GM19324 (cell line): ENCODE measurements around the gene COL27A1.
"Not testable (repeated sequence)": the region's sequence is repeated elsewhere in the genome, so short reads cannot be mapped to it uniquely, and the experiment has no call there.

Source experiments
- ATAC-seq: cut with Tn5 transposase; IDR thresholded peaks from one replicate; pipeline ENCODE4 v1.9.1; 2021; ENCODE audit warnings: mild to moderate bottlenecking, moderate library complexity; ENCODE audit not compliant: unreplicated experiment, low FRiP score

Gene COL27A1

DNA sequence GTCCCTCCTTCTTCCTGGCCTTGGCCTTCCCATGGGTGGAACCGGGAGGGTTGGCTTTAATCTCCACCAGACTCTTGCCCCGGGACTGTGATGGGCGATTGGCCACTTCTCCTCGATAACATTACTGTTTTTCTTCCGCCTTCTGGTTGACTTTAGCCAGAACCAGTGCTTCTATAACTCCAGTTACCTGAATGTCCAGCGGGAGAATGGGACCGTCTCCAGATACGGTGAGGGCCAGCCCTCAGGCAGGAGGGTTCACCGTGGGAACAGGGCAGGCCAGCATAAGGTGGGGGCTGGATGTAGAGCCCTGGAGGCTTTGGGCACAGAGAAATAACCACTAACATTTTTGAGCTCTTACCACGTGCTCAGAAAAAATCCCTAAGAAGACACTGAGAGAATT is 175.3 kb downstream of the COL27A1 start:
- no peak for ATAC-seq

DNA sequence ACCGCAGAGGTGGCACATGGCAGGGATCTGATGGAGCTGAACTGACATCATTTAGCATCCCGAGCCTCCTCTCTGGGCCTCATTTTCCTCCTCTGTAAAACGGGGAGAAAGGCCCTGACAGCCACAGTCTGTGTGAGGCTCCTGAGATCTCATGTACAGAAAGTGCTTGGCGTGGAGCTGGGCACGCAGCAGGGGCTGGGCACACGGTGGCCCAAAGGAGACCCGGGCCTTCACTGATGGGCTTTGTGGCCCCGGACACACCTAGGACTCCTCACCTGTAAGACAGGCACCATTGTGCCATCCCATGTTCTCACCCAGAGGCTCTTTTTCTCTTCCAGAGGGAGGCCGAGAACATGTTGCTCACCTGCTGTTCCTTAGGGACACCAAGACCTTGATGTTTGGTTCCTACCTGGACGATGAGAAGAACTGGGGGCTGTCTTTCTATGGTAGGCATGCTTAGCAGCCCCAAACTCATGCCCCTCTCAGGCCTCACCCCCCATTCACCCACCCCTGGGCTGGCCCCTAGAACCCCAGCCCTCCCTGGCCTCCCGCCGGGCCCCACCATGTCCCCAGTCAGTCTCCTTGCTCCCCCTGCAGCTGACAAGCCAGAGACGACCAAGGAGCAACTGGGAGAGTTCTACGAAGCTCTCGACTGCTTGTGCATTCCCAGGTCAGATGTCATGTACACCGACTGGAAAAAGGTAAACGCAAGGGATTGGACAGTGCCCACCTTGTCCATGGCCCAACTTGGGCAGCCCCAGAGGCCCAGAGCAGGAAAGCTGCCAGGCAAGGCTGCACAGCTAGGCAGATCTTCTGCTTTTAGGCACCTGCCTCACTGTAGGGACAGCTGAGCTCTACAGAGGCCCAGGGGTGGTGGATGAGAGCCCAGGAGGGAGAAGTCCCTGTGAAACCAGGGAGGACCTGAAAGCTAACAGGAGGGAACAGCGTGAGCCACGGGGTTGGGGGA is 176.2 kb downstream of the COL27A1 start:
- ATAC-seq, result not testable (repeated sequence)

GRCh38 chr9:114332474-114333040 is 177.2 kb downstream of the COL27A1 start:
- not testable (repeated sequence) for ATAC-seq

DNA sequence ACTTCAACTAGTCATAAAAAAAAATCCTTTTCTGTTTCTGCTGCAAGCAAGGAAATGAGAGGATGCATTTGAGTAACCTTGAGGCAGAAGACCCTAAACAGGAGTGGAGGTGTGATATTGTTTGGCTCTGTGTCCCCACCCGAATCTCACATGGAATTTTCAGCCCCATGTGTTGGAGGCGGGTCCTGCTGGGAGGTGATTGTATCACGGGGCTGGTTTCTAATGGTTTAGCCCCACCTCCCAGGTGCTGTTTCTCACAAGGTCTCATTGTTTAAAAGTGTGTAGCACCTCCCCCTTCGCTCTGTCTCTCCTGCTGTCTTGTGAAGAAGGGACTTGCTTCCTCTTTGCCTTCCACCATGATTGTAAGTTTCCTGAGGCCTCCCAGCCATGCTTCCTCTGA is 178.4 kb downstream of the COL27A1 start:
- ATAC-seq, result not testable (repeated sequence)

DNA sequence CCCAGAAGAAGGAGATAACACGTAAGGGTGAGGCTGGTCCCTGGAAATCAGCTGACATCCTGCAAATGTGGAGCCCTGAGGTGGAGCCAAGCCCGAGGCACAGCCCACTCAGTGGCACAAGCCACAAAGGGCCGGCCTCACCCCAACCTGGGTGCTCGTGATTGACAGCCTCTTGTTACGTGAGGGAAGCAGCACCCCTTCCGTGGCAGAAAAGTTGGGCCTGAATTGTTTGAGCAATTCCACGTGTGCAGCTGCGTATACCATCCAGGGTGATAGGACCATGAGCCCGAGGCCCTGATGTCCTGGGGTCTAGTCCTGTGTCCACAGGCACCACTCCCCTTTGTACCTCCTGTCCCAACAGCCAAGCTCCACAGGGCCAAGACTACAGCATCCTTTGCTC is 179.2 kb downstream of the COL27A1 start:
- ATAC-seq, result no peak

DNA sequence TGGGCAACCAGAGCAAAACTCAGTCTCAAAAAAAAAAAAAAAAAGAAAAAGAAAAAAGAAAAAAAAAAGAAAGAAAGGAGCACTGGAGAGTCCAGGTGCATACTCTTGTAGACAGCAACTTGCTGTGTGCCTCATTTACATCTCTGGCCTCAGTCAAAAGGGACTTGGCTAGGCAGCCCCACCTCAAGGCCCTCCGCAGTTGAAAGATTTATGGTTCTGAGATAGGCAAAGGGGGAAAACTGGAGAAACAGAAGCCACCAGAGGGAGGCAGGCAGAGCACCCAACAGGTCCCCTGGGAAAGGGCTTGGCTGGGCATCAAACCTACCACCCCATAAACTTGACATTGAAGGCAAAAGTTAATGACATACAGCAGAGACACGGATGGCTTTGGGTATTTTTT is 180.4 kb downstream of the COL27A1 start:
- ATAC-seq, result no peak

- no peak for ATAC-seq
Observed at GRCh38 chr9:114336157-114336556, 180.8 kb downstream of the COL27A1 start.

- ATAC-seq, result no peak
Observed at GRCh38 chr9:114336699-114337395, 181.5 kb downstream of the COL27A1 start.

DNA sequence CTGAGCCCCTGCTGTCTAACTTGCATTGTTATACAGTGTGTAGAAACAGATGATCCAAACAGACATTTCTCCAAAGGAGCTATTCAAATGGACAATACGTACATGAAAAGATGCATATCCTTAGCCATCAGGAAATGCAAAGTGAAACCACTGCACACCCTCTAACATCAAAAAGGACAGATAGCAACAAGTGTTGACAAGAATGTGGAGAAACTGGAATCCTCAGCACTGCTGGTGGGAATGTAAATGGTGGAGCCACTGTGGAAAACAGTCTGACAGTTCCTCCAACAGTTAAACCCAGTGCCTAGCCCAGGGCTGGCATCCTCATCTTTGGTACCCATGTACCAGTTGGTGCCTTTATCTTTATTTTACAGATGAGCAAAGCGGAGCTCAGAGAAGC is 182.8 kb downstream of the COL27A1 start:
- ATAC-seq, result no peak

- peak; percentile 61 for ATAC-seq
Observed at GRCh38 chr9:114339130-114339908, 184.0 kb downstream of the COL27A1 start.

- no peak for ATAC-seq
Observed at GRCh38 chr9:114341152-114341830, 186.0 kb downstream of the COL27A1 start.

- no peak for ATAC-seq
Observed at GRCh38 chr9:114341991-114342390, 186.7 kb downstream of the COL27A1 start.

GRCh38 chr9:114342755-114343440 is 187.6 kb downstream of the COL27A1 start:
- ATAC-seq, result no peak

- no peak for ATAC-seq
Observed at GRCh38 chr9:114343471-114344187, 188.3 kb downstream of the COL27A1 start.

- no peak for ATAC-seq
Observed at GRCh38 chr9:114344188-114344566, 188.8 kb downstream of the COL27A1 start.

DNA sequence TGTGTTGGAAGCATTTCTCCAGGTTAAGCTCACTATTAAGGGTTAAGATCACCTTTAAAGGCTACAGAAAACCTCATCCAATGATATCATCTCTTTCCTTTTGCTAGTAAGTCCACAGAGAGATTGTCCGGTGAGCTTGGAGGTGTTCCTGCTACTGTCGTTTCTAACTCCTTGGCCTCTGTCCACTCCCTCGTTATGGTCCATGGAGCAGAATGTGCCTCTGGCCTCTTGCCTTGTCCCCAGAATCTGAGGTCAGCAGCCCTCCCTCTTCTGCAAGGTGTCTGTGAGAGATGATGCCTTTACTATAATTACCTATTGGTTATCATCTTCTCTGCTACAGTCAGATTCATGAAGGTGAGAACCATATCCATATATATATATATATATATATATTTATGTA is 189.4 kb downstream of the COL27A1 start:
- no peak for ATAC-seq

GRCh38 chr9:114345493-114346065 is 190.2 kb downstream of the COL27A1 start:
- ATAC-seq, result no peak

DNA sequence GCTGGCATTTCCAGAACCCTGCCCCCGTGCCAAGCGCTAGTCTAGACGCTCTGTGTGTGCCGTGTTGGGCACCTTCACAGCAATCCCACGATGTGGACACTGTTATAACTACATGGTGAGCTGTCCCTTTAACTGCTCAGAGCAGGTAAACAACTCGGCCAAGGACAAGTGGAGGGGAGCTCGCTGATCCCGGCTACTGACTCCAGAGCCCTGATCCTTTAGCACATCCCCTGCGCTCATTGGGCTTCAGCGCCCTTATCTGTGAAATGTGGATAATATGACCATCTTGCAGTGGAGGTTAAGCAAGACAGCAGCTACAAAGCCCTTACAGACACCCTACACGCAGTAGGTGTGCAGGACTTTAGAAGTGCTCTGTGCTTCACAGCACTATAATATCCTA is 190.8 kb downstream of the COL27A1 start:
- no peak for ATAC-seq
